Measurements from ENCODE around the gene PPIP5K1. TPM values are rescaled to one million over a fixed set of nuclear protein-coding genes. Genes with fewer than 3 reads are reported as not detected.

The PPIP5K1 gene
- total RNA-seq, 1 donor from 2014 or later: 37.9 TPM

GRCh38 chr15:43508421-43508820 is 81.6 kb downstream of the PPIP5K1 start:
- Mint-ChIP-seq H3K4me3 (peak overlapping the region; percentile 52), H3K27ac (ENCODE audit: unreplicated experiment) (no peak overlapping the region), H3K4me1 (peaks cover 34% of the 10 kb centered on the region), H3K27me3 (ENCODE audit: low read depth) (peaks cover 3% of the 10 kb centered on the region), H3K36me3 (ENCODE audit: low read depth) (no peaks in the 10 kb centered on the region), H3K9me3 (no peaks in the 10 kb centered on the region)
- no peak for DNase-seq (ENCODE audit: low read depth, low spot score)
- TF ChIP-seq, protein P1, sequence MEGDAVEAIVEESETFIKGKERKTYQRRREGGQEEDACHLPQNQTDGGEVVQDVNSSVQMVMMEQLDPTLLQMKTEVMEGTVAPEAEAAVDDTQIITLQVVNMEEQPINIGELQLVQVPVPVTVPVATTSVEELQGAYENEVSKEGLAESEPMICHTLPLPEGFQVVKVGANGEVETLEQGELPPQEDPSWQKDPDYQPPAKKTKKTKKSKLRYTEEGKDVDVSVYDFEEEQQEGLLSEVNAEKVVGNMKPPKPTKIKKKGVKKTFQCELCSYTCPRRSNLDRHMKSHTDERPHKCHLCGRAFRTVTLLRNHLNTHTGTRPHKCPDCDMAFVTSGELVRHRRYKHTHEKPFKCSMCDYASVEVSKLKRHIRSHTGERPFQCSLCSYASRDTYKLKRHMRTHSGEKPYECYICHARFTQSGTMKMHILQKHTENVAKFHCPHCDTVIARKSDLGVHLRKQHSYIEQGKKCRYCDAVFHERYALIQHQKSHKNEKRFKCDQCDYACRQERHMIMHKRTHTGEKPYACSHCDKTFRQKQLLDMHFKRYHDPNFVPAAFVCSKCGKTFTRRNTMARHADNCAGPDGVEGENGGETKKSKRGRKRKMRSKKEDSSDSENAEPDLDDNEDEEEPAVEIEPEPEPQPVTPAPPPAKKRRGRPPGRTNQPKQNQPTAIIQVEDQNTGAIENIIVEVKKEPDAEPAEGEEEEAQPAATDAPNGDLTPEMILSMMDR (conservative IDR thresholded peaks at IDR 0.05): no peak

GRCh38 chr15:43505738-43506137 is 84.3 kb downstream of the PPIP5K1 start:
- H3K9me3 Mint-ChIP-seq: no peaks in the 10 kb centered on the region
- no peak overlapping the region for H3K27ac Mint-ChIP-seq (ENCODE audit: unreplicated experiment)
- H3K4me3 Mint-ChIP-seq: no peak overlapping the region
- no peaks in the 10 kb centered on the region for H3K36me3 Mint-ChIP-seq (ENCODE audit: low read depth)
- peaks cover 23% of the 10 kb centered on the region for H3K4me1 Mint-ChIP-seq
- TF ChIP-seq, protein P1 (conservative IDR thresholded peaks at IDR 0.05): no peak
- no peaks in the 10 kb centered on the region for H3K27me3 Mint-ChIP-seq (ENCODE audit: low read depth)
- no peak for DNase-seq (ENCODE audit: low read depth, low spot score)

DNA sequence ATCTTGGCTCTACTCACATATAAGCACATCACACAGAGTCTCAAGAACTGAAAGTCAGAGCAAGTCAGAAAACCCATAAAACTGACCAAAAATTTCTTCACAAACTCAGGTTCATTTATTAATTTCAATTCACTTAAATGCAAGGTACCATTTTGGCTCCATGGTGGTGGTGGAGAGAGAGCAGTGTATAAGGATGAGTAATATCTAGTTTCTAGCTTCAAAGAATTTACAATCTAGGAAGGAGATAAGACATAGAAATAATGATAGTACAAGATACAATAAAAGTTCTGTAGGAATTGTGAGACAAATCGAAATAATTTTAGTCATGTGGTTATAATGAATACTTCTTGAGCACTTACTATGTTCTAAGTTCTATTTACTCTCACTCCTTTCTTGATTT is 90.4 kb downstream of the PPIP5K1 start:
- TF ChIP-seq, protein P1 (conservative IDR thresholded peaks at IDR 0.05): no peak
- Mint-ChIP-seq H3K4me1 (peaks cover 4% of the 10 kb centered on the region), H3K9me3 (no peaks in the 10 kb centered on the region), H3K36me3 (ENCODE audit: low read depth) (no peaks in the 10 kb centered on the region), H3K27ac (ENCODE audit: unreplicated experiment) (no peak overlapping the region), H3K27me3 (ENCODE audit: low read depth) (no peaks in the 10 kb centered on the region), H3K4me3 (no peak overlapping the region)
- no peak for DNase-seq (ENCODE audit: low read depth, low spot score)

- TF ChIP-seq, protein P1 (conservative IDR thresholded peaks at IDR 0.05): peak; percentile 21
- Mint-ChIP-seq H3K27ac (ENCODE audit: unreplicated experiment) (no peak overlapping the region), H3K27me3 (ENCODE audit: low read depth) (no peaks in the 10 kb centered on the region), H3K4me1 (peaks cover 9% of the 10 kb centered on the region), H3K36me3 (ENCODE audit: low read depth) (no peaks in the 10 kb centered on the region), H3K9me3 (no peaks in the 10 kb centered on the region), H3K4me3 (no peak overlapping the region)
- DNase-seq (ENCODE audit: low read depth, low spot score): no peak
Measured at GRCh38 chr15:43498990-43499389, 91.0 kb downstream of the PPIP5K1 start.

DNA sequence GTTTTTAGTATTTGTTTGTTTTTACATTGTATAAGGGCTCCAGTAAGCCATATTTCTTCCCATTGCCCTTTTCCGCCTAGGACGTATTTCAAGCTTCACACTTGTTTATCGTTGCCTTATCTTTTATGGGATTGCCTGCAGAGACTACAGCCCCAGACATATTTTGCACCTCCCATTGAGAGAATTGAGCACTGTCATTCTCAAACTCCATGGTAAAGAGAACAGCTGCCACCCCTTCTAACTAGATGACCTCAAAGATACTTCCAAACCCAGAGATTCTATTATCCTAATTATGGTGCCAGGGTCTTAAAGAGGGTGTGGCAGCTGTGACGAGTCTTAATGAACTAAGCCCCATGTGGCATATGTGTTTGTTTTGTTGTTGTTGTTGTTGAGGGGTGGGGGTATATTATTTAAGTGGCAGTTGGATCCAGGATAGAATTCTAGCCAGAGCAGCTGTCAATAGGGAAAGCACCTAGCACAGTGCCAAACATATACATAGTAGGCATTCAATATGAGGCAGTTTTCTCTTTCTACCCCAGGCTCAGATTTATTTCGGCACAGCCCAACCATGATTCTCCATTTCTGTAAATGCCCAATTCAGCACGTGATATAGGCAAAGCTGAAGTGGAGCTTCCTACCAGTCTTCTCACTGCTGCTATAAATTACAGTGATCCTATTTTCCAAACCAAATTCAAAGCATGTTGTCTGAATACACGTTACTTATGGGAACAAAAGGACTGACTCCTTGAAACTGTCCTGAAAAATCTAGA is 96.1 kb downstream of the PPIP5K1 start:
- Mint-ChIP-seq H3K4me1 (peaks cover 36% of the 10 kb centered on the region), H3K27ac (ENCODE audit: unreplicated experiment) (peak overlapping the region; percentile 99), H3K4me3 (peak overlapping the region; percentile 99), H3K27me3 (ENCODE audit: low read depth) (no peaks in the 10 kb centered on the region), H3K9me3 (no peaks in the 10 kb centered on the region), H3K36me3 (ENCODE audit: low read depth) (peaks cover 9% of the 10 kb centered on the region)
- TF ChIP-seq, protein P1 (conservative IDR thresholded peaks at IDR 0.05): no peak
- DNase-seq (ENCODE audit: low read depth, low spot score): no peak
